Measurements from ENCODE around the gene YARS2. TPM values are rescaled to one million over a fixed set of nuclear protein-coding genes. Genes with fewer than 3 reads are reported as not detected.
A peak's percentile ranks its signal among the peaks of the same experiment; 100 is the strongest.

The YARS2 gene
- total RNA-seq (10 to 100 TPM; 11.0 to 17.3 (median 13.2) TPM), polyA plus RNA-seq (10 to 100 TPM; 16.8 to 20.3 (median 17.3) TPM)
- long read RNA-seq, donor 1, transcript YARS2-201 (5 exons, 2,122 nt) = major isoform, 9 of 13 reads
- long read RNA-seq, donor 1, partial matches to known transcripts = 0 of 13 reads
- long read RNA-seq, donor 1, other reads (novel, unspliced or antisense) = 4 of 13 reads
- long read RNA-seq, donor 2, transcript YARS2-201 (5 exons, 2,122 nt) = major isoform, 12 of 19 reads
- long read RNA-seq, donor 2, partial matches to known transcripts = 0 of 19 reads
- long read RNA-seq, donor 2, other reads (novel, unspliced or antisense) = 7 of 19 reads

DNA sequence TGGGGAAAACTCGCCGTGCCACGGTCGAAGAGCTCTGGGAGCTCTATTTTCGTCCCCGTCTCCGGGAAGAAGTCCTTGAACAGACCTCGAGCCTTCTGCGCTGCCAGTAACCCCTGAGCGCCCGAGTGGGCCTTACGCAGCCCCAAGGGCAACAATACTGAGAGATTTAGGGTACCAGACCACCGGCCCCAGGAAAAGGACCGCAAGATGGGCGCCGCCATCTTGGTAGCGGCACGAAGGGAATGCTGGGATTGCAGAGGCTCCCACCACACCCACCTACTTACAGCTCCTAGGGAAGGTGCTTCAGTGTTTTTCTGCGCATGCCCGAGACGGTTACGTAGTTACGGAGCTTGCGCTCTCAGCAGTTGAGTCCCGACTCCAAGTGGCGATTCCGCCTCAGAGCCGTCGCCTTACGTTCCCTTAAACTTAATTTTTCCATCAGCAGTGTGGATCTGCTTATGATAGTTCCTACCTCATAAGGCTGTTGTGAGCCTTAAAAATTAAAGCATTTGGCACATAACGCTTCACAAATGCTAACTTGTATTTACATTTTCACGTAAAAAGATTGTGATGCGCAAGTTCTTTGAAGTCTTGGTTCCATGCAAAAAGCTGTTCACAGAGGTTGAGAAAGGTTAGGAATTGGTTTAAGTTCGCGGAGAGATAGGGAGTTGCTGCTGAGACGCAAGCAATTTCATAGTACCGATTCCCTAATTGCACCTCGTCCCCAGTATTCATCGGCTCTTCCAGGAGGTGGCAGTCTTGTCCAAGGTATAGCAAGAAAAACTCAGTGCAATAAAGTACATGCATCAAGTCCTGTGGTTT is at the start of gene YARS2:
YARS2 (minus strand) TSS at position 244 of the 822 bp plus-strand sequence; CDS start at position 221, 23 bp downstream.
- peak; percentile 98 to 99 (median 99) for ATAC-seq

GRCh38 chr12:32804301-32804700 is 48.6 kb upstream of the YARS2 start:
- 70 to 84% (median 80%) methylated on average over 3 of the region's 3 CpGs for WGBS, 3 donors
- Histone ChIP-seq H3K27me3 (ENCODE audit: insufficient read depth in 3 of 3, low read length in 2 of 3) (no peaks in the 10 kb centered on the region), H3K27ac (no peak overlapping the region), H3K4me1 (no peaks in the 10 kb centered on the region), H3K4me3 (no peak overlapping the region), H3K36me3 (ENCODE audit: insufficient read depth in 1 of 2, low read depth in 1 of 2) (no peaks in the 10 kb centered on the region), H3K9me3 (no peaks in the 10 kb centered on the region)
- TF ChIP-seq CTCF (IDR thresholded peaks at IDR 0.05) = no peak
- no peak for ATAC-seq
- intact Hi-C loops (cut with DNase I) = no loop called here
- no peak for DNase-seq

More for the DNA sequence above, at the start of gene YARS2:
- peak within 1 kb of the TSS; percentile 93 for H3K27ac ChIP-seq
- 0 to 1% (median 0%) methylated on average over 39 of the region's 39 CpGs for WGBS, 3 donors
- H3K27me3 ChIP-seq (ENCODE audit: insufficient read depth in 3 of 3, low read length in 2 of 3) = no peaks in the 10 kb centered on the region
- intact Hi-C loops (cut with DNase I) = loop anchor here (2.0 to 5.0 kb wide), 4 partner anchors 161 to 1266 kb away; partner anchors contain the start of gene ALG10 (in 1 of the 2)
- peaks cover 10% of the 10 kb centered on the region for H3K4me1 ChIP-seq
- peak; percentile 92 to 95 for DNase-seq
- TF ChIP-seq CTCF (IDR thresholded peaks at IDR 0.05) = peak; percentile 83
- H3K9me3 ChIP-seq = no peaks in the 10 kb centered on the region
- peaks cover 0 to 32% of the 10 kb centered on the region in 2 donors for H3K36me3 ChIP-seq (ENCODE audit: insufficient read depth in 1 of 2, low read depth in 1 of 2)
- H3K4me3 ChIP-seq = peak within 1 kb of the TSS; percentile 97

- DNase-seq (no peak), ATAC-seq (no peak)
- no peak overlapping the region for H3K27ac ChIP-seq
- H3K27me3 ChIP-seq (ENCODE audit: insufficient read depth in 3 of 3, low read length in 2 of 3) = no peaks in the 10 kb centered on the region
- no peak overlapping the region for H3K4me3 ChIP-seq
- no peak for TF ChIP-seq CTCF (IDR thresholded peaks at IDR 0.05)
- no peaks in the 10 kb centered on the region for H3K9me3 ChIP-seq
- whole genome bisulfite sequencing, 3 donors = 86 to 89% (median 89%) methylated on average over 5 of the region's 5 CpGs
- no peaks in the 10 kb centered on the region for H3K36me3 ChIP-seq (ENCODE audit: insufficient read depth in 1 of 2, low read depth in 1 of 2)
- intact Hi-C loops (cut with DNase I) = no loop called here
- no peaks in the 10 kb centered on the region for H3K4me1 ChIP-seq
These were observed 45.7 kb upstream of the YARS2 start for GRCh38 chr12:32801269-32801980.

DNA sequence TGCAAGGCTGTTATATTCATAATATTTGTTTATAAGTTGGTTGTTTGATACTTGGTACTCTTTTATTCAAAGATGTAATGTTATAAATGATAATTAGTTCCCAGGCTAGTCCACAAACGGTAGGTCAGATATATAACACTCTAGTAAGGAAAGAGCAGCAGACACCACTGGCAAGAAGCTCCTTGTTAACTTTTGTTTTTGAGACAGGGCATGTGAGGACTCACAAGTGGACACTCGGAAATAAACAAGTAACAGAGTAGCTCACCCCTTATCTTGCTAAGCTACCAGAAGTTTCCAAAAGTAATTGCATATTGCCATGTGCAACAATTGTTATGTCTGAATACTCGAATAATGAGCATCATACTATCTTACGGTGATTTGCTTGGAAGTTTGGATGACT is 38.6 kb upstream of the YARS2 start:
- Histone ChIP-seq H3K4me3 (no peak overlapping the region), H3K4me1 (no peaks in the 10 kb centered on the region), H3K36me3 (ENCODE audit: insufficient read depth in 1 of 2, low read depth in 1 of 2) (no peaks in the 10 kb centered on the region), H3K9me3 (no peaks in the 10 kb centered on the region), H3K27me3 (ENCODE audit: insufficient read depth in 3 of 3, low read length in 2 of 3) (no peaks in the 10 kb centered on the region), H3K27ac (no peak overlapping the region)
- WGBS, 3 donors = 70 to 90% (median 81%) methylated on average over 4 of the region's 4 CpGs
- intact Hi-C loops (cut with DNase I) = no loop called here
- no peak for ATAC-seq
- TF ChIP-seq CTCF (IDR thresholded peaks at IDR 0.05) = no peak
- DNase-seq = no peak
